Measurements from ENCODE around the gene IFITM2. TPM values are rescaled to one million over a fixed set of nuclear protein-coding genes. Genes with fewer than 3 reads are reported as not detected.

The IFITM2 gene
- total and polyA plus RNA-seq, 4 donors = 26.3 to 132 (median 58.9) TPM

- Histone ChIP-seq H3K36me3 (ENCODE audit: control insufficient read depth, insufficient read depth, low read length) (no peaks in the 10 kb centered on the region), H3K27ac (ENCODE audit: low read depth, low read length) (no peak overlapping the region), H3K4me3 (ENCODE audit: low read depth, low read length) (no peak overlapping the region), H3K9me3 (ENCODE audit: control insufficient read depth, insufficient read depth, low read length) (no peaks in the 10 kb centered on the region), H3K4me1 (ENCODE audit: control insufficient read depth, insufficient read depth, low read length) (no peaks in the 10 kb centered on the region), H3K27me3 (ENCODE audit: control insufficient read depth, insufficient read depth, low read length) (peaks cover 5% of the 10 kb centered on the region)
- DNase-seq (ENCODE audit: low read depth in 4 of 6, low spot score in 6 of 6) = no peak
- WGBS (ENCODE audit: insufficient coverage) = 81% methylated on average over 8 of the region's 8 CpGs
These were observed 36.3 kb upstream of the IFITM2 start for GRCh38 chr11:271319-271715.

- Histone ChIP-seq H3K4me3 (ENCODE audit: low read depth, low read length) (no peak overlapping the region), H3K36me3 (ENCODE audit: control insufficient read depth, insufficient read depth, low read length) (no peaks in the 10 kb centered on the region), H3K27me3 (ENCODE audit: control insufficient read depth, insufficient read depth, low read length) (peaks cover 5% of the 10 kb centered on the region), H3K27ac (ENCODE audit: low read depth, low read length) (no peak overlapping the region), H3K9me3 (ENCODE audit: control insufficient read depth, insufficient read depth, low read length) (no peaks in the 10 kb centered on the region), H3K4me1 (ENCODE audit: control insufficient read depth, insufficient read depth, low read length) (no peaks in the 10 kb centered on the region)
- no peak for DNase-seq (ENCODE audit: low read depth in 4 of 6, low spot score in 6 of 6)
- 86% methylated on average over 20 of the region's 22 CpGs for WGBS (ENCODE audit: insufficient coverage)
These were observed 35.3 kb upstream of the IFITM2 start for GRCh38 chr11:272195-272930.

- no peak overlapping the region for H3K27ac ChIP-seq (ENCODE audit: low read depth, low read length)
- H3K36me3 ChIP-seq (ENCODE audit: control insufficient read depth, insufficient read depth, low read length) = no peaks in the 10 kb centered on the region
- 91% methylated on average over 6 of the region's 6 CpGs for WGBS (ENCODE audit: insufficient coverage)
- no peaks in the 10 kb centered on the region for H3K4me1 ChIP-seq (ENCODE audit: control insufficient read depth, insufficient read depth, low read length)
- no peak overlapping the region for H3K4me3 ChIP-seq (ENCODE audit: low read depth, low read length)
- no peak for DNase-seq (ENCODE audit: low read depth in 4 of 6, low spot score in 6 of 6)
- H3K27me3 ChIP-seq (ENCODE audit: control insufficient read depth, insufficient read depth, low read length) = peaks cover 10% of the 10 kb centered on the region
- no peaks in the 10 kb centered on the region for H3K9me3 ChIP-seq (ENCODE audit: control insufficient read depth, insufficient read depth, low read length)
These were observed 34.8 kb upstream of the IFITM2 start for GRCh38 chr11:272931-273198.

DNA sequence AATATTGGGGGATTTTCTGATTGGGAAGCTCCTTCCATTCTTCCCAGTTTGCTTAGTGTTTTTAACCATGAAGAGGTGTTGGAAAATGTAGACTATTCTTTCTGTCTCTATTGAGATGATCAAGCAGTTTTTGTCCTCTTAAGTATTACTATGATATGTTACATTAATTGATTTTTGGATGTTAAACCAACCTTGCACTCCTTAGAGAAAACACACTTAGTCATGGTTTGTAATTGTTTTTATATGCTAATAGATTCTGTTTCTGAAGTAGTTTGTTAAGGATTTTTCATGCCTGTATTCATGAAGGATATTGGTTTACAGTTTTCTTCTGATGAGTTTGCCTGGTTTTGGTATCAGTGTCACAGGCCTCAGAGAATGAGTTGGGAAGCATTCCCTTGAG is 31.4 kb upstream of the IFITM2 start:
- Histone ChIP-seq H3K27ac (ENCODE audit: low read depth, low read length) (no peak overlapping the region), H3K27me3 (ENCODE audit: control insufficient read depth, insufficient read depth, low read length) (peaks cover 38% of the 10 kb centered on the region)
- no peak for DNase-seq (ENCODE audit: low read depth in 4 of 6, low spot score in 6 of 6)

GRCh38 chr11:278001-278951 is 29.3 kb upstream of the IFITM2 start, which contains the start of gene NLRP6:
TSS of gene NLRP6 (plus strand) at chr11:278407. CDS start at chr11:278570, 163 bp downstream.
- no peak for DNase-seq (ENCODE audit: low read depth in 4 of 6, low spot score in 6 of 6)
- peaks cover 15% of the 10 kb centered on the region for H3K4me1 ChIP-seq (ENCODE audit: control insufficient read depth, insufficient read depth, low read length)
- no peak within 1 kb of the TSS for H3K27ac ChIP-seq (ENCODE audit: low read depth, low read length)
- 74% methylated on average over 20 of the region's 21 CpGs for WGBS (ENCODE audit: insufficient coverage)
- H3K36me3 ChIP-seq (ENCODE audit: control insufficient read depth, insufficient read depth, low read length) = no peaks in the 10 kb centered on the region
- H3K27me3 ChIP-seq (ENCODE audit: control insufficient read depth, insufficient read depth, low read length) = peaks cover 56% of the 10 kb centered on the region
- no peak within 1 kb of the TSS for H3K4me3 ChIP-seq (ENCODE audit: low read depth, low read length)
- H3K9me3 ChIP-seq (ENCODE audit: control insufficient read depth, insufficient read depth, low read length) = no peaks in the 10 kb centered on the region

More for the DNA sequence above, 31.4 kb upstream of the IFITM2 start:
- Histone ChIP-seq H3K9me3 (ENCODE audit: control insufficient read depth, insufficient read depth, low read length) (no peaks in the 10 kb centered on the region), H3K4me1 (ENCODE audit: control insufficient read depth, insufficient read depth, low read length) (peaks cover 12% of the 10 kb centered on the region), H3K36me3 (ENCODE audit: control insufficient read depth, insufficient read depth, low read length) (no peaks in the 10 kb centered on the region), H3K4me3 (ENCODE audit: low read depth, low read length) (no peak overlapping the region)

GRCh38 chr11:279040-279965 is 28.3 kb upstream of the IFITM2 start:
- peaks cover 64% of the 10 kb centered on the region for H3K27me3 ChIP-seq (ENCODE audit: control insufficient read depth, insufficient read depth, low read length)
- DNase-seq (ENCODE audit: low read depth in 4 of 6, low spot score in 6 of 6) = no peak
- H3K9me3 ChIP-seq (ENCODE audit: control insufficient read depth, insufficient read depth, low read length) = no peaks in the 10 kb centered on the region
- 14% methylated on average over 97 of the region's 97 CpGs for WGBS (ENCODE audit: insufficient coverage)
- H3K4me3 ChIP-seq (ENCODE audit: low read depth, low read length) = no peak overlapping the region
- H3K4me1 ChIP-seq (ENCODE audit: control insufficient read depth, insufficient read depth, low read length) = peaks cover 15% of the 10 kb centered on the region
- H3K36me3 ChIP-seq (ENCODE audit: control insufficient read depth, insufficient read depth, low read length) = no peaks in the 10 kb centered on the region
- H3K27ac ChIP-seq (ENCODE audit: low read depth, low read length) = no peak overlapping the region

- H3K27me3 ChIP-seq (ENCODE audit: control insufficient read depth, insufficient read depth, low read length) = peaks cover 65% of the 10 kb centered on the region
- peaks cover 15% of the 10 kb centered on the region for H3K4me1 ChIP-seq (ENCODE audit: control insufficient read depth, insufficient read depth, low read length)
- WGBS (ENCODE audit: insufficient coverage) = 3% methylated on average over 85 of the region's 85 CpGs
- no peak overlapping the region for H3K4me3 ChIP-seq (ENCODE audit: low read depth, low read length)
- H3K9me3 ChIP-seq (ENCODE audit: control insufficient read depth, insufficient read depth, low read length) = no peaks in the 10 kb centered on the region
- H3K36me3 ChIP-seq (ENCODE audit: control insufficient read depth, insufficient read depth, low read length) = no peaks in the 10 kb centered on the region
- H3K27ac ChIP-seq (ENCODE audit: low read depth, low read length) = no peak overlapping the region
- no peak for DNase-seq (ENCODE audit: low read depth in 4 of 6, low spot score in 6 of 6)
These were observed 27.5 kb upstream of the IFITM2 start for GRCh38 chr11:279966-280705.

DNA sequence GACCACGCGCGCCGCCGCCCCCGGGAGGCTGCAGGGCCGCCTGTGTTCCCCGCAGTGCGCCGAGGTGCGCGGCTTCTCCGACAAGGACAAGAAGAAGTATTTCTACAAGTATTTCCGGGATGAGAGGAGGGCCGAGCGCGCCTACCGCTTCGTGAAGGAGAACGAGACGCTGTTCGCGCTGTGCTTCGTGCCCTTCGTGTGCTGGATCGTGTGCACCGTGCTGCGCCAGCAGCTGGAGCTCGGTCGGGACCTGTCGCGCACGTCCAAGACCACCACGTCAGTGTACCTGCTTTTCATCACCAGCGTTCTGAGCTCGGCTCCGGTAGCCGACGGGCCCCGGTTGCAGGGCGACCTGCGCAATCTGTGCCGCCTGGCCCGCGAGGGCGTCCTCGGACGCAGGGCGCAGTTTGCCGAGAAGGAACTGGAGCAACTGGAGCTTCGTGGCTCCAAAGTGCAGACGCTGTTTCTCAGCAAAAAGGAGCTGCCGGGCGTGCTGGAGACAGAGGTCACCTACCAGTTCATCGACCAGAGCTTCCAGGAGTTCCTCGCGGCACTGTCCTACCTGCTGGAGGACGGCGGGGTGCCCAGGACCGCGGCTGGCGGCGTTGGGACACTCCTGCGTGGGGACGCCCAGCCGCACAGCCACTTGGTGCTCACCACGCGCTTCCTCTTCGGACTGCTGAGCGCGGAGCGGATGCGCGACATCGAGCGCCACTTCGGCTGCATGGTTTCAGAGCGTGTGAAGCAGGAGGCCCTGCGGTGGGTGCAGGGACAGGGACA is 26.7 kb upstream of the IFITM2 start:
- no peak for DNase-seq (ENCODE audit: low read depth in 4 of 6, low spot score in 6 of 6)
- no peak overlapping the region for H3K4me3 ChIP-seq (ENCODE audit: low read depth, low read length)
- H3K36me3 ChIP-seq (ENCODE audit: control insufficient read depth, insufficient read depth, low read length) = no peaks in the 10 kb centered on the region
- 9% methylated on average over 79 of the region's 79 CpGs for WGBS (ENCODE audit: insufficient coverage)
- no peaks in the 10 kb centered on the region for H3K9me3 ChIP-seq (ENCODE audit: control insufficient read depth, insufficient read depth, low read length)
- no peak overlapping the region for H3K27ac ChIP-seq (ENCODE audit: low read depth, low read length)
- H3K4me1 ChIP-seq (ENCODE audit: control insufficient read depth, insufficient read depth, low read length) = peaks cover 15% of the 10 kb centered on the region
- H3K27me3 ChIP-seq (ENCODE audit: control insufficient read depth, insufficient read depth, low read length) = peaks cover 67% of the 10 kb centered on the region
